Stimulated activated CD4-positive, alpha-beta T cell treated with anti-CD3 and anti-CD28 coated beads, Interleukin-12 subunit alpha, Interleukin-12 subunit beta, amount 100 ng/mL, for 48 hours (primary cell): ENCODE data around the gene INPPL1.
"Not testable (repeated sequence)": the region's sequence is repeated elsewhere in the genome, so short reads cannot be mapped to it uniquely, and the experiment has no call there.

Experiments used
- DNase-seq, 3 donors: peaks; one replicate each; pipeline ENCODE4 v3.0.0-alpha.2; 2020; ENCODE audit warnings: low read depth in 2 of 3, low spot score in 1 of 3

The INPPL1 gene, protein sequence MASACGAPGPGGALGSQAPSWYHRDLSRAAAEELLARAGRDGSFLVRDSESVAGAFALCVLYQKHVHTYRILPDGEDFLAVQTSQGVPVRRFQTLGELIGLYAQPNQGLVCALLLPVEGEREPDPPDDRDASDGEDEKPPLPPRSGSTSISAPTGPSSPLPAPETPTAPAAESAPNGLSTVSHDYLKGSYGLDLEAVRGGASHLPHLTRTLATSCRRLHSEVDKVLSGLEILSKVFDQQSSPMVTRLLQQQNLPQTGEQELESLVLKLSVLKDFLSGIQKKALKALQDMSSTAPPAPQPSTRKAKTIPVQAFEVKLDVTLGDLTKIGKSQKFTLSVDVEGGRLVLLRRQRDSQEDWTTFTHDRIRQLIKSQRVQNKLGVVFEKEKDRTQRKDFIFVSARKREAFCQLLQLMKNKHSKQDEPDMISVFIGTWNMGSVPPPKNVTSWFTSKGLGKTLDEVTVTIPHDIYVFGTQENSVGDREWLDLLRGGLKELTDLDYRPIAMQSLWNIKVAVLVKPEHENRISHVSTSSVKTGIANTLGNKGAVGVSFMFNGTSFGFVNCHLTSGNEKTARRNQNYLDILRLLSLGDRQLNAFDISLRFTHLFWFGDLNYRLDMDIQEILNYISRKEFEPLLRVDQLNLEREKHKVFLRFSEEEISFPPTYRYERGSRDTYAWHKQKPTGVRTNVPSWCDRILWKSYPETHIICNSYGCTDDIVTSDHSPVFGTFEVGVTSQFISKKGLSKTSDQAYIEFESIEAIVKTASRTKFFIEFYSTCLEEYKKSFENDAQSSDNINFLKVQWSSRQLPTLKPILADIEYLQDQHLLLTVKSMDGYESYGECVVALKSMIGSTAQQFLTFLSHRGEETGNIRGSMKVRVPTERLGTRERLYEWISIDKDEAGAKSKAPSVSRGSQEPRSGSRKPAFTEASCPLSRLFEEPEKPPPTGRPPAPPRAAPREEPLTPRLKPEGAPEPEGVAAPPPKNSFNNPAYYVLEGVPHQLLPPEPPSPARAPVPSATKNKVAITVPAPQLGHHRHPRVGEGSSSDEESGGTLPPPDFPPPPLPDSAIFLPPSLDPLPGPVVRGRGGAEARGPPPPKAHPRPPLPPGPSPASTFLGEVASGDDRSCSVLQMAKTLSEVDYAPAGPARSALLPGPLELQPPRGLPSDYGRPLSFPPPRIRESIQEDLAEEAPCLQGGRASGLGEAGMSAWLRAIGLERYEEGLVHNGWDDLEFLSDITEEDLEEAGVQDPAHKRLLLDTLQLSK

GRCh38 chr11:72224564-72225410 lies at the start of gene INPPL1:
TSS of gene INPPL1 (plus strand) at chr11:72224767. CDS start at chr11:72224985, 218 bp downstream.
- DNase-seq, result no peak

- DNase-seq, result no peak
Measured at GRCh38 chr11:72177656-72178055, 46.9 kb upstream of the INPPL1 start.

DNA sequence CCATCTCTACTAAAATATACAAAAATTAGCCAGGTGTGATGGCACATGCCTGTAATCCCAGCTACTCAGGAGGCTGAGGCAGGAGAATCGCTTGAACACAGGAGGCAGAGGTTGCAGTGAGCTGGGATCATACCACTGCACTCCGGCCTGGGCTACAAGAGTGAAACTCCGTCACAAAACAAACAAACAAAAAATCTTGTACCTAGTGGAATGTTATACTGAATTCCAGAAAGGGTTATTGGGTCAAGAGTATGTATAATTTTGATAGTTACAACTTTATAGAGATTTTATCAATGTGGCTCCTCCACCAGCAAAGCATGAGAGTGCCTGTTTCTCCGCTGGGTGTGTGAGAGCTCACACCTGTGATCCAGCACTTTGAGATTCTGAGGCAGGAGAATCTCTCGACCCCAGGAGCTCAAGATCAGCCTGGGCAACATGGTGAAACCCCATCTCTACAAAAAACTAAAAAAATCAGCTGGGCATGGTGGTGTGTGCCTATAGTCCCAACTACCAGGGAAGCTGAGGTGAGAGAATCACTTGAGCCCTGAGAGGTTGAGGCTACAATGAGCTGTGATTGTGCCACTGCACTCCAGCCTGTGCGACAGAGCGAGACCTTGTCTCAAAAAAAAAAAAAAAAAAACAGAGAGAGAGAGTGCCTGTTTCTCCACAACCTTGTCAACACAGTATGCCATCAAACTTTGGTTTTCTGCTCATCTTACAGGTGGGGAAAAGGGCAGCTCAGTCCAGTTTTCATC lies 45.3 kb upstream of the INPPL1 start:
- no peak for DNase-seq

GRCh38 chr11:72179804-72180396 lies 44.7 kb upstream of the INPPL1 start:
- DNase-seq, result peak in 2 of 3 donors; percentile 2 to 18

DNA sequence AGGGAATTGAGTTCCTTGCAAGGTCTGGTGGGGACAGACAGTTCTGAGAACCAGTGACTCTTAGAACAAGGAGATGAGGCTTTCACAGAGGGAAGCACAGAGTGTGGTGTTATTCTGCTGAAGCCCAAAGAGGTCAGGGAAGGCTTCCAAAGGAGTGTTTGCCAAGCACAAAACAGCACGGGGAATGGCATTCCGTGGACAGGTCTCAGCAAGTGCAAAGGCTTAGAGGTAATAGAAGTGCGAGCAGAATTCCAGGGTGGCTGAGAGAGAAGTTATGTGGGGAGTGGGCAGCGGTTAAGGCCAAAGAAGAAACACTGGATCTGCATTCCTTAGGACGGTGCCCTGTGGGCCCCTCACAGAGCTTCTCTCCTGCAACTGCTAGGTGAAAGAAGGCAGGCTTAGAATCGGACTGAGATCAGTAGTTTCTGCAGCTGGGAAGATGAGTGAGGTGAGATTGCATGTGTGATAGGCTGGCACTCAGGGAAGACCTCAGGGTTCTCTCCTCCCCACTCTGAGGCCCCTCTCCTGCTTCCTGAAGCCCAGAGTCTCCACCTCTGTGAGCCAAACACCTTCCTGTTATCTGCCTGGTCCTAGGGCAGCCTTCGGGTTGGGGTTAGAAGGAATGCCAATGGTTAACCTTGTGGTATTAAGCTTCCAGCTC lies 43.5 kb upstream of the INPPL1 start:
- not testable (repeated sequence) for DNase-seq

DNA sequence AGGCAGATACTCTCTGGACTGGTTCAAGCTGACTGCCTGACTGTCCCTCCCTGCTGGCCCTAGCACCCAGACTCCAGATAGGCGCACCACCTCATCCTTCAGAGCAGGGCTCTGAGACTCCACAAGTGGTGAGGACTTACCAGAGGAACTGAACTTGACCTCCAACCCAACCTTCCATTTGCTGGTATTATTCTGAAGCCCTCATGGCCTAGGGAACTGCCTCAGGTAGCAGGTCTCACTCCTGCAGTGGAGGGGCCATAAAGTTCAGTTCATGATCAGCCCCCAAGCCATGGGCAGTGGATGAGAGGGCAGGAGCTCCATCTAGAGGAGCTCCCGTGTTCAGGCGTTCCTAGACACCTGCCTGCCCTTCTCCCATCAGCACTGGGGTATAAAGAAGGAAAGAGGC lies 43.0 kb upstream of the INPPL1 start:
- DNase-seq, result not testable (repeated sequence)

GRCh38 chr11:72188267-72188666 lies 36.3 kb upstream of the INPPL1 start:
- DNase-seq, result no peak

DNA sequence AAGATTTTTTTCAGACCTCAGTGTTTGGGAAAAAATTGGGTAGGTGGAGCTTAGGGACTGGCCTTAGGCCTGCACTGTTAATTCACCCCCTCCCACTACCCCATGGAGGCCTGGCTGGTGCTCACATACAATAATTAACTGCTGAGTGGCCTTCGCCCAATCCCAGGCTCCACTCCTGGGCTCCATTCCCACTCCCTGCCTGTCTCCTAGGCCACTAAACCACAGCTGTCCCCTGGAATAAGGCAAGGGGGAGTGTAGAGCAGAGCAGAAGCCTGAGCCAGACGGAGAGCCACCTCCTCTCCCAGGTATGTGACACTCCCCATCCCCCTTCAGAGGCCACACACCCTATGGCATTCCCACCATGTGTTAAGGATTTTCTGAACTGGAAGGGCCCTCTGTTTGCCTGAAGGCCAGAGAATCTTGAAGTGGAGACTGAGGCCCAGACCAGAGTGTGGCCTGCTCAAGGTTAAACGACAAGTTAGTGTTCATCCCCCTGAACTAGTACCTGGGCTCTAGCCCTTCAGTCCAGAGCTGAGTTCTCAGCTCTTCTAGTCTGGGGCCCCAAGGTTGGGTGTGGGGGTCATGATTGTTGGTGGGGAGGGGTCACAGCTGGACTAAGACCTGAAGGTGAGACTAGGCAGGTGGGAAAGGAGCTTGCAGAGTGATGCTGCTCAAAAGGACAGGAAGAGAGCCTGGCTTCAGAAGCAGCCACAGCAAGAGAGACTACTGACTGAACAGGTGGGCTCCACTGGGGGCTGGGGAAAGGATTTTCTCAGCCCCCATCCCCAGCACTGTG lies 34.9 kb upstream of the INPPL1 start:
- DNase-seq, result no peak

GRCh38 chr11:72190631-72191071 lies 33.9 kb upstream of the INPPL1 start:
- DNase-seq, result no peak

DNA sequence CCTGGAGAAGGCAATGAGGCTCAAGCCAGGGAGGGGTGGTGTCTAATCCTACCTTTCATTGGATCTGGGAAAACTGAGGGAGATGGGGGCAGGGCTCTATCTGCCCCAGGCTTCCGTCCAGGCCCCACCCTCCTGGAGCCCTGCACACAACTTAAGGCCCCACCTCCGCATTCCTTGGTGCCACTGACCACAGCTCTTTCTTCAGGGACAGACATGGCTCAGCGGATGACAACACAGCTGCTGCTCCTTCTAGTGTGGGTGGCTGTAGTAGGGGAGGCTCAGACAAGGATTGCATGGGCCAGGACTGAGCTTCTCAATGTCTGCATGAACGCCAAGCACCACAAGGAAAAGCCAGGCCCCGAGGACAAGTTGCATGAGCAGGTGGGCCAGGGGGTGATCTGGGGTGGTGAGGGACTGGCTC lies 32.6 kb upstream of the INPPL1 start, which contains the start of gene FOLR1:
Gene FOLR1, plus strand, starts transcription at position 180 of the 421 bp plus-strand sequence. Its CDS starts 34 bp downstream, at position 214.
- DNase-seq, result no peak

DNA sequence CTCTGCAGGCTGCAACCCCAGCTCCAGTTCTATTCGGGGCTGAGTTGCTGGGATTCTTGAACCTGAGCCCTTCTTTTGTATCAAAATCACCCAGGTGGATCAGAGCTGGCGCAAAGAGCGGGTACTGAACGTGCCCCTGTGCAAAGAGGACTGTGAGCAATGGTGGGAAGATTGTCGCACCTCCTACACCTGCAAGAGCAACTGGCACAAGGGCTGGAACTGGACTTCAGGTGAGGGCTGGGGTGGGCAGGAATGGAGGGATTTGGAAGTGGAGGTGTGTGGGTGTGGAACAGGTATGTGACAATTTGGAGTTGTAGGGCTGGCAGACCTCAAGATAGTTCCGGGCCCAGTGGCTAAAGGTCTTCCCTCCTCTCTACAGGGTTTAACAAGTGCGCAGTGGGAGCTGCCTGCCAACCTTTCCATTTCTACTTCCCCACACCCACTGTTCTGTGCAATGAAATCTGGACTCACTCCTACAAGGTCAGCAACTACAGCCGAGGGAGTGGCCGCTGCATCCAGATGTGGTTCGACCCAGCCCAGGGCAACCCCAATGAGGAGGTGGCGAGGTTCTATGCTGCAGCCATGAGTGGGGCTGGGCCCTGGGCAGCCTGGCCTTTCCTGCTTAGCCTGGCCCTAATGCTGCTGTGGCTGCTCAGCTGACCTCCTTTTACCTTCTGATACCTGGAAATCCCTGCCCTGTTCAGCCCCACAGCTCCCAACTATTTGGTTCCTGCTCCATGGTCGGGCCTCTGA lies 28.9 kb upstream of the INPPL1 start:
- DNase-seq, result no peak

DNA sequence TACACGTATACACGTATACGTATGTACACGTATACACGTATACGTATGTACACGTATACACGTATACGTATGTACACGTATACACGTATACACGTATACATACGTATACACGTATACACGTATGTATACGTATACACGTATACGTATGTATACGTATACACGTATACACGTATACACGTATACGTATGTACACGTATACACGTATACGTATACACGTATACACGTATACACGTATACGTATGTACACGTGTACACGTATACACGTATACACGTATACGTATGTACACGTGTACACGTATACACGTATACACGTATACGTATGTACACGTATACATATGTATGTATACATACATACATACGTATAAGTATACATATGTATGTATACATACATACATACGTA lies 23.1 kb upstream of the INPPL1 start:
- not testable (repeated sequence) for DNase-seq

DNA sequence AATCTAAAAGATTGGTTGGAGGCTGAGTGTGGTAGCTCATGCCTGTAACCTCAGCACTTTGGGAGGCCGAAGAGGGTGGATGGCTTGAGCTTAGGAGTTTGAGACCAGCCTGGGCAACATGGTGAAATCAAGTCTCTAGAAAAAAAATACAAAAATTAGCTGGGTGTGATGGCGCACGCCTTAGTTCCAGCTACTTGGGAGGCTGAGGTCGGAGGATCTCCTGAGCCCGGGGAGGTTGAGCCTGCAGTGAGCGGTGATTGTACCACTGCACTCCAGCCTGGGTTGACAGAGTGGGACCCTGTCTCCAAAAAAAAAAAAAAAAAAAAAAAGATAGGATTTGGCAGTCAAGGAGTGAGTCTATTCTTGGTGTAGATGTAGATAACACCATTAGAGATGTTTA lies 22.0 kb upstream of the INPPL1 start:
- no peak for DNase-seq

GRCh38 chr11:72203163-72203562 lies 21.4 kb upstream of the INPPL1 start:
- DNase-seq, result no peak

GRCh38 chr11:72204886-72205285 lies 19.7 kb upstream of the INPPL1 start:
- DNase-seq, result no peak

DNA sequence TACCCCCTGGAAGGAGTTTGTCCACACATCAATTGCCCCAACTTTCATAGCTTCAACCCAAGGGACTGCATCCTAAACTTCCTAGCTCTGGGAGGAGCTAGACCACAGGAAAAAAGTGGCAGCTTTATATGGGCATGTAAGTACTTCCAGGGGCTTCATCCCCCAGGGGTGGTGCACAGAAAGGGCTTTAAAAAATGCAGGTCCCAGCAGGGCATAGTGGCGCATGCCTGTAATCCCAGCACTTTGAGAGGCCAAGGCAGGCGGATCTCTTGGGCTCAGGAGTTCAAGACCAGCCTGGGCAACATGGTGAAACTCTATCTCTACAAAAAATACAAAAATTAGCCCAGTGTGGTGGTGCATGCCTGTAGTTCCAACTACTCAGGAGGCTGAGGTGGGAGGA lies 17.8 kb upstream of the INPPL1 start:
- DNase-seq, result not testable (repeated sequence)

DNA sequence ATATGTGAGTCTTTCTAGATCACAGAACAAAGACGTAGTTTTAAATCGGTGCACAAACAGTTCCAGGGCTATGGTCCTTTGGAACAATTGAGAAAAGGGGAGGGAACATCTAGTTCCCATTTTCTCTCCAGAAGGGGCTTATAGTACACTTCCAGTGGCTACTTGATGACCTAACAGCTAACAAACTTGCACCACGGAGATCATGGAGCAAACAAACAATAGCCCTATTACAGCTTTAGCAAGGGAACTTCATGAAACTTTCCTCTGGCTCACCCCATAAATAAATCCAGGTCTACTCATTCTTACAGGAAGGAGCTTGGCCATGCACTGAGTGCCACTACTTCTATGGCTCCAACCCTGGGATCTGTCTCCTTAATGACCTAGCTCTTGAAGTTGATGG lies 16.3 kb upstream of the INPPL1 start:
- DNase-seq, result no peak
